ENCODE results near the gene ADAM22.
"Not testable (repeated sequence)": the region's sequence is repeated elsewhere in the genome, so short reads cannot be mapped to it uniquely, and the experiment has no call there.

Gene ADAM22

GRCh38 chr7:88155756-88156155 lies 221.7 kb downstream of the ADAM22 start:
- TF ChIP-seq, protein P1, sequence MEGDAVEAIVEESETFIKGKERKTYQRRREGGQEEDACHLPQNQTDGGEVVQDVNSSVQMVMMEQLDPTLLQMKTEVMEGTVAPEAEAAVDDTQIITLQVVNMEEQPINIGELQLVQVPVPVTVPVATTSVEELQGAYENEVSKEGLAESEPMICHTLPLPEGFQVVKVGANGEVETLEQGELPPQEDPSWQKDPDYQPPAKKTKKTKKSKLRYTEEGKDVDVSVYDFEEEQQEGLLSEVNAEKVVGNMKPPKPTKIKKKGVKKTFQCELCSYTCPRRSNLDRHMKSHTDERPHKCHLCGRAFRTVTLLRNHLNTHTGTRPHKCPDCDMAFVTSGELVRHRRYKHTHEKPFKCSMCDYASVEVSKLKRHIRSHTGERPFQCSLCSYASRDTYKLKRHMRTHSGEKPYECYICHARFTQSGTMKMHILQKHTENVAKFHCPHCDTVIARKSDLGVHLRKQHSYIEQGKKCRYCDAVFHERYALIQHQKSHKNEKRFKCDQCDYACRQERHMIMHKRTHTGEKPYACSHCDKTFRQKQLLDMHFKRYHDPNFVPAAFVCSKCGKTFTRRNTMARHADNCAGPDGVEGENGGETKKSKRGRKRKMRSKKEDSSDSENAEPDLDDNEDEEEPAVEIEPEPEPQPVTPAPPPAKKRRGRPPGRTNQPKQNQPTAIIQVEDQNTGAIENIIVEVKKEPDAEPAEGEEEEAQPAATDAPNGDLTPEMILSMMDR (IDR thresholded peaks at IDR 0.05) = no peak
- no peak overlapping the region for H3K4me3 ChIP-seq
- no peak overlapping the region for H3K27ac ChIP-seq
- no peak for DNase-seq (ENCODE audit: low spot score)

DNA sequence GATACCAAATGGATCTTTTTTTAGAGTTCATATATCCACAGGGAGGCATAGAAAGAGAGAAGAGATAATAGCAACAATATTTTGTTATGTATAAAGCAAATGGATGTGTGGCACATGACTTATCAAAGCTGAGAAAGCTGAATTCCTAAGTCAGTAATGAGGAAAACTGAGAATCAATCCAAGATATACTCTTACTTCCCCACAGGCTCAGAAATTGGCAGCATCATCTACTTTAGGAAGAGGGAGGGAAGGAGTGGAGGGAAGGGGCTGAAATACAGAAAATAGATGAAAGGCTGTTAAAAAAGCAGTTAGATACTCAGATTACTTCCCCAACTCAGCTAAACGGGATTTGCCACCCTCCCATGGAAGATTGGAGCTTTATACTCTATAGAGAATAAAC lies 222.3 kb downstream of the ADAM22 start:
- TF ChIP-seq, protein P1 (IDR thresholded peaks at IDR 0.05) = no peak
- Histone ChIP-seq H3K27ac (no peak overlapping the region), H3K4me3 (no peak overlapping the region)
- DNase-seq (ENCODE audit: low spot score) = no peak

GRCh38 chr7:88159741-88160140 lies 225.7 kb downstream of the ADAM22 start:
- H3K27ac ChIP-seq; H3K4me3 ChIP-seq; DNase-seq (ENCODE audit: low spot score): not testable (repeated sequence)

DNA sequence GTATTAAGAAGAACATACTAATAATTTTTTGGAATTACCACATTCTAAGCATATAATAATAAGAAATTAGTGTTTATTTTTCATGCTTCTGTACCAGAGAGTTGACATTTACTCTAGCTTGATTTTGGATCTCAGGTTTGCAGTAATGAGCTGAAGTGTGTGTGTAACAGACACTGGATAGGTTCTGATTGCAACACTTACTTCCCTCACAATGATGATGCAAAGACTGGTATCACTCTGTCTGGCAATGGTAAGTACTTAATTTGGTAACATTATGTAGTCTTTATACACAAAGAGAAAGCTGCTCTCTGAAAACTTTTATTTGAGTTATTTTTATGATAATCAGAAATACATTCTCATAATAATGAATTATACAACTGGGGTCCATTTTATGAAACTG lies 231.6 kb downstream of the ADAM22 start:
- no peak overlapping the region for H3K4me3 ChIP-seq
- TF ChIP-seq, protein P1 (IDR thresholded peaks at IDR 0.05) = no peak
- no peak for DNase-seq (ENCODE audit: low spot score)

GRCh38 chr7:88167223-88167622 lies 233.2 kb downstream of the ADAM22 start:
- Histone ChIP-seq H3K4me3 (no peak overlapping the region), H3K27ac (no peak overlapping the region)
- no peak for DNase-seq (ENCODE audit: low spot score)
- TF ChIP-seq, protein P1 (IDR thresholded peaks at IDR 0.05) = no peak

More for the DNA sequence above, 231.6 kb downstream of the ADAM22 start:
- H3K27ac ChIP-seq = no peak overlapping the region

DNA sequence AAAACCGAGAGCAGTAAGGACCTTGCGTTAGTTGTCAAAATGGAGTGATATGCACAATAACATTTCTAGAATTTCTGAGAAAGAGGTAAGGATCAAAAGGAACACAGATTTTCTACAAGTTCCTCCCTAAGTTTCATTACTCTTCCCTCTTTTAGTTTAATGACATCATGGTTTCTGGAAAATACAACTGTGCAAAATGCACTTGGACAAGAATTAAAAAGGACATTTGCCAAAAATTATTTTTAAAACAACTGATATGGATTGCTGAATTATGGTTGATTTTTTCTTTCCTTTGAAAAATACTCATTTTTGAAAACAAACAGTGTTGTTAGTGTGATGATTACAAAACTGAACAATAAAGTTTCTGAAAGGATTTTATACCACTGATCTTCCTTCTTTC lies 233.7 kb downstream of the ADAM22 start:
- TF ChIP-seq, protein P1 (IDR thresholded peaks at IDR 0.05) = no peak
- Histone ChIP-seq H3K4me3 (no peak overlapping the region), H3K27ac (no peak overlapping the region)
- DNase-seq (ENCODE audit: low spot score) = no peak

GRCh38 chr7:88169717-88170320 lies 235.8 kb downstream of the ADAM22 start:
- DNase-seq (ENCODE audit: low spot score) = no peak
- no peak overlapping the region for H3K4me3 ChIP-seq

More at GRCh38 chr7:88169717-88170320, 235.8 kb downstream of the ADAM22 start:
- TF ChIP-seq, protein P1 (IDR thresholded peaks at IDR 0.05) = no peak
- no peak overlapping the region for H3K27ac ChIP-seq
